ENCODE measurements around the gene FBXL12.

Gene FBXL12

GRCh38 chr19:9834726-9835506 is 16.0 kb upstream of the FBXL12 start, which contains the start of gene PIN1:
Gene PIN1, plus strand, starts transcription at chr19:9835318. Its CDS starts 27 bp downstream, at chr19:9835345.
- TF ChIP-seq, protein P1, sequence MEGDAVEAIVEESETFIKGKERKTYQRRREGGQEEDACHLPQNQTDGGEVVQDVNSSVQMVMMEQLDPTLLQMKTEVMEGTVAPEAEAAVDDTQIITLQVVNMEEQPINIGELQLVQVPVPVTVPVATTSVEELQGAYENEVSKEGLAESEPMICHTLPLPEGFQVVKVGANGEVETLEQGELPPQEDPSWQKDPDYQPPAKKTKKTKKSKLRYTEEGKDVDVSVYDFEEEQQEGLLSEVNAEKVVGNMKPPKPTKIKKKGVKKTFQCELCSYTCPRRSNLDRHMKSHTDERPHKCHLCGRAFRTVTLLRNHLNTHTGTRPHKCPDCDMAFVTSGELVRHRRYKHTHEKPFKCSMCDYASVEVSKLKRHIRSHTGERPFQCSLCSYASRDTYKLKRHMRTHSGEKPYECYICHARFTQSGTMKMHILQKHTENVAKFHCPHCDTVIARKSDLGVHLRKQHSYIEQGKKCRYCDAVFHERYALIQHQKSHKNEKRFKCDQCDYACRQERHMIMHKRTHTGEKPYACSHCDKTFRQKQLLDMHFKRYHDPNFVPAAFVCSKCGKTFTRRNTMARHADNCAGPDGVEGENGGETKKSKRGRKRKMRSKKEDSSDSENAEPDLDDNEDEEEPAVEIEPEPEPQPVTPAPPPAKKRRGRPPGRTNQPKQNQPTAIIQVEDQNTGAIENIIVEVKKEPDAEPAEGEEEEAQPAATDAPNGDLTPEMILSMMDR (IDR thresholded peaks at IDR 0.05), result peak; percentile 45

DNA sequence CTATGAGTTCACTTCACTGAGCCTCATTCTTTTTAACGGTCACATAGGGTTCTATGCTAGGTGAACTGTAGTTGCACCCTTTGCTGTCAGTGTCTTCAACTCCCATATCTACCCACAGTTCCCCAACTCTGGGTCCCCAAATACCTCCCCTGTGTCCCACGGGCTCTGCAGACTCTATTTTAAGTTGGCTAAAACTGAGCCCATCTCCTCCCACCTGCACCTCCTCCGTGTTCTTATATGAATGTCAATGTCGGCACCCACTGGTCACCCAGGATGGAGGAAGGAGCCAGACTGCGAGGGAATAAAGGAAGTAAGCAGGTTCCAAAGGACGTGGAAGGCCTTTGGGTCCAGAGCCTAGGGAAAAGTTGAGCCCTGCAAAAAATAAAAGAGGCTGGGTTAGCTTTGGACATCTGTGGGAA is 15.4 kb upstream of the FBXL12 start:
- TF ChIP-seq, protein P1 (IDR thresholded peaks at IDR 0.05), result no peak

GRCh38 chr19:9828551-9829063 is 9.7 kb upstream of the FBXL12 start:
- TF ChIP-seq, protein P1 (IDR thresholded peaks at IDR 0.05), result no peak

- TF ChIP-seq, protein P1 (IDR thresholded peaks at IDR 0.05), result no peak
These were observed 8.7 kb upstream of the FBXL12 start, which contains the start of gene UBL5 for GRCh38 chr19:9827289-9828238. Gene UBL5, plus strand, starts transcription at chr19:9827918. Its CDS starts 420 bp downstream, at chr19:9828338.

GRCh38 chr19:9823816-9824215 is 4.9 kb upstream of the FBXL12 start:
- TF ChIP-seq, protein P1 (IDR thresholded peaks at IDR 0.05), result no peak

- TF ChIP-seq, protein P1 (IDR thresholded peaks at IDR 0.05), result no peak
These were observed 674 bp upstream of the FBXL12 start for GRCh38 chr19:9819596-9819909.

DNA sequence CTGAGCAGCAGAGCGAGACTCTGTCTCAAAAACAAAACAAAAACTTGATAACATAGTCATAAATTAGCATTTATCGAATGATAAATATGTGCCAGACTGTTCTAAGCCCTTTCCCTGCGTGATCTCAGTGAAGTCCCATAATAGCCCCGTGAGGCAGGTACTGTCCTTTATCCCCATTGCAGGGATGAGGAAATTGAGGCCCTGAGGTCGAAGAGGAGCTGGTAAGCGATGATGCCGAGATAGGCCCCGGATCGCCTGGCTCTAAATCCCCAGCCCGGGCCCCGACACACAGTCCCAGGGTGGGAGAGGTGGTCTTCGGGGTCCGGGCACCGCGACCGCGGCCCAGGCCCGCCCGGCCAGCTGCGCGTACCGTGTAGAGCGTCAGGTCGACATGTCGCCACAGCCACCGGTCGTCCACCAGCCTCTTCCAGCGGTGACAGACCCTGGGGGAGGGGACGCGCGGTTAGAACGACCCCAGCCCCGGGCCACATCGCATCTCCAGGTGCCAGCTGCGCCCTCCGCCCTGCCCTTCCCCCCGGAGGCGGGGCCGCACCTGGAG is 625 bp downstream of the FBXL12 start:
- TF ChIP-seq, protein P1 (IDR thresholded peaks at IDR 0.05), result no peak
